HCT116 (cell line): ENCODE data around the gene PARP2. TPM values are rescaled to one million over a fixed set of nuclear protein-coding genes. Genes with fewer than 3 reads are reported as not detected.
"Not testable (repeated sequence)": the region's sequence is repeated elsewhere in the genome, so short reads cannot be mapped to it uniquely, and the experiment has no call there.

Experiments used
- ATAC-seq: fragments of 200-7000 bp; cut with Tn5 transposase; 2 replicates; pipeline ENCODE4 v1.9.1; 2020; ENCODE audit warnings: mild to moderate bottlenecking, moderate library complexity
- BruUV-seq: library from RNA; stranded (reverse); fragments of 400-500 nt; replicated peaks from 2 replicates; lab custom pipeline; 2021; lab: Mats Ljungman, UMichigan
- CTCF ChIA-PET: fragments of 300-600 bp; sonication (Branson Sonifier 250); formaldehyde crosslinking; loops from one replicate; lab custom pipeline; 2021; ENCODE audit warnings: antibody characterized with exemption; lab: Charles Lee
- POLR2A ChIA-PET: fragments of 300-600, 350-600 bp; sonication (Branson Sonifier 250); formaldehyde crosslinking; loops from one replicate; lab custom pipeline; 2021; ENCODE audit warnings: antibody characterized with exemption; lab: Charles Lee
- RAD21 ChIA-PET, 2 experiments: fragments of 300-600 bp; sonication (Branson Sonifier 250); formaldehyde crosslinking; loops; one replicate each; lab custom pipeline; 2023; ENCODE audit warnings: low total read pairs in 2 of 2; ENCODE audit not compliant: uncharacterized antibody in 2 of 2, unreplicated experiment in 2 of 2, low non-redundant PET in 1 of 2; lab: Charles Lee
- DNase-seq: peaks from one replicate; pipeline ENCODE4 v3.0.0-alpha.2; 2010; ENCODE audit warnings: low read depth, low spot score
- H2AFZ ChIP-seq: fragments of 200-600 bp; shearing (Covaris generic), sonication (generic); 2 replicates; pipeline ENCODE4 v1.6.1; 2017; ENCODE audit warnings: low read depth, mixed run types, mixed read lengths, antibody characterized with exemption, low read length; ENCODE audit not compliant: poor library complexity, severe bottlenecking
- H3K27ac ChIP-seq: 2 replicates; pipeline ENCODE4 v1.5.1; 2012; ENCODE audit warnings: low read depth, low read length
- H3K27me3 ChIP-seq: fragments of 200-600 bp; sonication (generic); 2 replicates; pipeline ENCODE4 v1.6.1; 2016; ENCODE audit warnings: mixed run types, low read length, mixed read lengths; ENCODE audit not compliant: insufficient read depth
- H3K36me3 ChIP-seq, 2 experiments: fragments of 200-500 bp in 1 of 2; fragments of 200-600 bp in 1 of 2; sonication (Bioruptor generic) in 1 of 2; sonication (generic) in 1 of 2; 2 replicates each; pipeline versions ENCODE4 v1.5.1 to v1.6.1; 2014 to 2016; ENCODE audit warnings: low read length in 2 of 2, inconsistent platforms in 1 of 2, mixed read lengths in 1 of 2, mixed run types in 1 of 2; ENCODE audit not compliant: insufficient read depth in 2 of 2, control insufficient read depth in 1 of 2
- H3K4me1 ChIP-seq, 2 experiments: fragments of 200-600 bp in 1 of 2; sonication (generic) in 1 of 2; 2 replicates each; pipeline versions ENCODE4 v1.5.1 to v1.6.1; 2012 to 2017; ENCODE audit warnings: low read length in 2 of 2, inconsistent platforms in 1 of 2, mild to moderate bottlenecking in 1 of 2, mixed read lengths in 1 of 2, mixed run types in 1 of 2, moderate library complexity in 1 of 2; ENCODE audit not compliant: insufficient read depth in 2 of 2, control insufficient read depth in 1 of 2
- H3K4me2 ChIP-seq: fragments of 200-600 bp; sonication (generic); 2 replicates; pipeline ENCODE4 v1.6.1; 2017; ENCODE audit warnings: mixed run types, low read length, mixed read lengths
- H3K4me3 ChIP-seq, 2 experiments: fragments of 200-600 bp in 1 of 2; sonication (generic) in 1 of 2; replicated peaks in 1 of 2; 2 replicates each; pipeline ENCODE4 v1.5.1; 2011 to 2016; ENCODE audit warnings: low read length in 2 of 2, control low read depth in 1 of 2, low read depth in 1 of 2, mild to moderate bottlenecking in 1 of 2, mixed read lengths in 1 of 2, mixed run types in 1 of 2
- H3K79me2 ChIP-seq: fragments of 200-600 bp; sonication (generic); 2 replicates; pipeline ENCODE4 v1.6.1; 2017; ENCODE audit warnings: mild to moderate bottlenecking, mixed run types, low read length, moderate library complexity, mixed read lengths; ENCODE audit not compliant: insufficient read depth
- H3K9ac ChIP-seq: fragments of 200-600 bp; sonication (generic); 2 replicates; pipeline ENCODE4 v1.6.1; 2016; ENCODE audit warnings: low read length, mixed read lengths
- H3K9me2 ChIP-seq: fragments of 200-600 bp; sonication (generic), shearing (Covaris generic); 2 replicates; pipeline ENCODE4 v1.6.1; 2017; ENCODE audit warnings: mixed run types, mild to moderate bottlenecking, moderate library complexity; ENCODE audit not compliant: insufficient read depth
- H3K9me3 ChIP-seq, 2 experiments: fragments of 200-500 bp in 1 of 2; fragments of 200-600 bp in 1 of 2; sonication (Bioruptor generic) in 1 of 2; sonication (generic) in 1 of 2; 2 replicates each; pipeline ENCODE4 v1.6.1; 2014 to 2017; ENCODE audit warnings: low read length in 2 of 2, mixed read lengths in 2 of 2, inconsistent platforms in 1 of 2, low read depth in 1 of 2, mild to moderate bottlenecking in 1 of 2, mixed run types in 1 of 2, moderate library complexity in 1 of 2; ENCODE audit not compliant: control insufficient read depth in 1 of 2, insufficient read depth in 1 of 2
- H4K20me1 ChIP-seq: fragments of 200-600 bp; sonication (generic), shearing (Covaris generic); 2 replicates; pipeline ENCODE4 v1.6.1; 2017; ENCODE audit warnings: mixed run types, mild to moderate bottlenecking, moderate library complexity; ENCODE audit not compliant: insufficient read depth
- CBX3 ChIP-seq: IDR thresholded peaks from 2 replicates; pipeline ENCODE4 v1.6.1; 2012; ENCODE audit warnings: low read depth
- EGR1 ChIP-seq: IDR thresholded peaks from 2 replicates; pipeline ENCODE4 v1.6.1; 2012; ENCODE audit warnings: low read depth
- EZH2 ChIP-seq: fragments of 200-600 bp; sonication (generic); IDR thresholded peaks from 2 replicates; pipeline ENCODE4 v1.6.1; 2017; ENCODE audit warnings: antibody characterized with exemption, mixed run types
- EZH2phosphoT487 ChIP-seq: fragments of 200-600 bp; IDR thresholded peaks from 2 replicates; pipeline ENCODE4 v1.6.1; 2018; ENCODE audit warnings: antibody characterized with exemption, borderline replicate concordance
- FOSL1 ChIP-seq: IDR thresholded peaks from 2 replicates; pipeline ENCODE4 v1.6.1; 2012; ENCODE audit warnings: low read depth
- MAX ChIP-seq: IDR thresholded peaks from 2 replicates; pipeline ENCODE4 v1.6.1; 2012
- RAD21 ChIP-seq: IDR thresholded peaks from 2 replicates; pipeline ENCODE4 v1.6.1; 2012; ENCODE audit warnings: low read depth, mild to moderate bottlenecking
- SIN3A ChIP-seq: IDR thresholded peaks from 2 replicates; pipeline ENCODE4 v1.6.1; 2012; ENCODE audit warnings: low read depth
- SP1 ChIP-seq: IDR thresholded peaks from 2 replicates; pipeline ENCODE4 v1.6.1; 2012; ENCODE audit warnings: low read depth
- SRF ChIP-seq: IDR thresholded peaks from 2 replicates; pipeline ENCODE4 v1.6.1; 2012; ENCODE audit warnings: low read depth
- ZFX ChIP-seq: fragments of 450-650 bp; IDR thresholded peaks from 2 replicates; pipeline ENCODE4 v1.6.1; 2017
- ZNF274 ChIP-seq: fragments of 200-500 bp; sonication (Bioruptor generic); IDR thresholded peaks from 2 replicates; pipeline ENCODE4 v1.6.1; 2014; ENCODE audit warnings: mild to moderate bottlenecking, low read depth, low read length, inconsistent platforms
- intact Hi-C: fragments of 100-400 bp; cut with micrococcal nuclease; formaldehyde crosslinking; loops from 2 replicates; pipeline ENCODE4 v1.10.0; 2022
- total RNA-seq: library from RNA; stranded (reverse); gene quantifications from one replicate; pipeline ENCODE4 v1.2.1, GENCODE V29; 2021; ENCODE audit not compliant: unreplicated experiment

The PARP2 gene
- total RNA-seq, 1 experiment from 2014 or later: 51.8 TPM

- Histone ChIP-seq H3K9ac (peak overlapping the region; percentile 90), H3K27ac (peak overlapping the region; percentile 32; the same call in 1 of the 2 replicates), H3K27me3 (no peaks in the 10 kb centered on the region), H3K9me2 (no peaks in the 10 kb centered on the region), H3K79me2 (peaks cover 47% of the 10 kb centered on the region), H3K4me2 (peak overlapping the region; percentile 79), H2AFZ (peak overlapping the region; percentile 55), H3K9me3 (no peaks in the 10 kb centered on the region), H4K20me1 (no peaks in the 10 kb centered on the region), H3K4me1 (peaks cover 12 to 16% of the 10 kb centered on the region in 2 experiments), H3K36me3 (peaks cover 10 to 16% of the 10 kb centered on the region in 2 experiments), H3K4me3 (peak overlapping the region; percentile 56 to 83)
- ATAC-seq (peak; percentile 24), DNase-seq (no peak)
- TSS peak; percentile 99 for BruUV-seq
- ChIA-PET RAD21 (no interaction called here), CTCF (interaction anchor here (0.9 to 1.5 kb wide), 3 partner anchors 54 to 275 kb away, joined by 3 read pairs; no protein-coding TSS in a partner anchor), POLR2A (interaction anchor here (3.0 kb wide), 1 partner anchor 9 kb away, joined by 41 read pairs; the partner anchor contains the start of gene PARP2)
- TF ChIP-seq ZFX (no peak), ZNF274 (no peak), CBX3 (no peak), SRF (no peak), SP1 (0 out of 2 replicates have a peak, but pooled peaks have one; percentile 3), SIN3A (no peak)
- intact Hi-C loops: no loop called here
Observed at GRCh38 chr14:20333494-20333841, 10.0 kb upstream of the PARP2 start.

GRCh38 chr14:20334017-20334416 is 9.4 kb upstream of the PARP2 start:
- Histone ChIP-seq H2AFZ (peak overlapping the region; percentile 55), H3K79me2 (peaks cover 41% of the 10 kb centered on the region), H3K27me3 (no peaks in the 10 kb centered on the region), H3K9me3 (no peaks in the 10 kb centered on the region), H3K36me3 (peaks cover 6 to 11% of the 10 kb centered on the region in 2 experiments), H3K27ac (no peak overlapping the region), H4K20me1 (no peaks in the 10 kb centered on the region), H3K9ac (0 out of 2 replicates have a peak overlapping the region, but pooled peaks have one; percentile 90), H3K4me1 (peaks cover 12% of the 10 kb centered on the region in 2 experiments), H3K9me2 (no peaks in the 10 kb centered on the region), H3K4me2 (peak overlapping the region; percentile 79; the same call in 1 of the 2 replicates), H3K4me3 (no peak overlapping the region)
- DNase-seq: no peak
- intact Hi-C loops: no loop called here
- ChIA-PET RAD21 (interaction anchor here in 1 of 2 experiments (0.6 kb wide), 1 partner anchor 275 kb away, joined by 3 read pairs; no protein-coding TSS in a partner anchor), CTCF (interaction anchor here (0.9 to 1.5 kb wide), 3 partner anchors 55 to 274 kb away, joined by 3 read pairs; no protein-coding TSS in a partner anchor), POLR2A (interaction anchor here (3.0 kb wide), 1 partner anchor 9 kb away, joined by 41 read pairs; the partner anchor contains the start of gene PARP2)
- no TSS peak for BruUV-seq
- TF ChIP-seq CBX3 (no peak), RAD21 (no peak), FOSL1 (no peak), ZNF274 (no peak), SP1 (no peak), MAX (no peak), EZH2phosphoT487 (no peak), EZH2 (no peak), EGR1 (no peak)
- no peak for ATAC-seq

GRCh38 chr14:20341032-20341431 is 2.4 kb upstream of the PARP2 start:
- BruUV-seq, ATAC-seq, H3K9me3 ChIP-seq, H3K27me3 ChIP-seq, H3K4me3 ChIP-seq, H3K9ac ChIP-seq, H2AFZ ChIP-seq, H3K9me2 ChIP-seq, H4K20me1 ChIP-seq, RAD21 ChIA-PET, DNase-seq: not testable (repeated sequence)
- POLR2A ChIA-PET: interaction anchor here (1.0 to 4.3 kb wide), 5 partner anchors 8 to 267 kb away, joined by 3 to 41 read pairs (median 4); partner anchors contain the start of genes APEX1, CCNB1IP1 and OSGEP
- Histone ChIP-seq H3K4me1 (peaks cover 5 to 15% of the 10 kb centered on the region in 2 experiments; a peak in 3 of 4 replicates), H3K27ac (peak overlapping the region; percentile 95; the same call in 1 of the 2 replicates), H3K79me2 (peaks cover 25% of the 10 kb centered on the region), H3K4me2 (peak overlapping the region; percentile 76; the same call in 1 of the 2 replicates), H3K36me3 (peaks cover 11 to 13% of the 10 kb centered on the region in 2 experiments; a peak in 3 of 4 replicates)
- intact Hi-C loops: loop anchor here (5.0 kb wide), 1 partner anchor 71 kb away; the partner anchor contains the start of gene TEP1
- CTCF ChIA-PET: interaction anchor here (1.0 to 3.0 kb wide), 3 partner anchors 13 to 266 kb away, joined by 3 to 17 read pairs (median 9); no protein-coding TSS in a partner anchor
